Measurements from ENCODE around the gene CASP3. TPM values are rescaled to one million over a fixed set of nuclear protein-coding genes. Genes with fewer than 3 reads are reported as not detected.

CASP3 gene
- total RNA-seq, 1 experiment from 2014 or later, result 11.4 TPM

GRCh38 chr4:184641022-184641421, 8.2 kb downstream of the CASP3 start:
- Histone ChIP-seq H3K27me3 (ENCODE audit: insufficient read depth, low read length) (no peaks in the 10 kb centered on the region), H3K9me3 (ENCODE audit: control insufficient read depth in 1 of 2, insufficient read depth in 1 of 2, low read depth in 1 of 2, low read length in 2 of 2) (no peaks in the 10 kb centered on the region), H3K9ac (ENCODE audit: low read length) (no peak overlapping the region), H3K79me2 (ENCODE audit: insufficient read depth, low read length) (peaks cover 15% of the 10 kb centered on the region; the same call in 1 of the 2 replicates), H3K9me2 (ENCODE audit: insufficient read depth) (no peaks in the 10 kb centered on the region), H3K4me2 (ENCODE audit: low read length) (no peak overlapping the region), H3K36me3 (ENCODE audit: control insufficient read depth in 1 of 2, insufficient read depth in 2 of 2, low read length in 2 of 2) (no peaks in the 10 kb centered on the region; a peak in 1 of 4 replicates), H3K27ac (ENCODE audit: low read depth, low read length) (no peak overlapping the region), H3K4me3 (replicated peaks in 1 of 2; ENCODE audit: low read depth in 1 of 2, low read length in 2 of 2) (no peak overlapping the region), H3K4me1 (ENCODE audit: control insufficient read depth in 1 of 2, insufficient read depth in 2 of 2, low read length in 2 of 2) (no peaks in the 10 kb centered on the region), H4K20me1 (ENCODE audit: insufficient read depth) (no peaks in the 10 kb centered on the region), H2AFZ (ENCODE audit: low read depth, low read length, poor library complexity, severe bottlenecking) (no peak overlapping the region)
- ATAC-seq (no peak), DNase-seq (ENCODE audit: low read depth, low spot score) (no peak)
- no peak for TF ChIP-seq ZFX (IDR thresholded peaks at IDR 0.05)
- no peak for TF ChIP-seq CTCF (IDR thresholded peaks at IDR 0.05 in 2 of 3, conservative IDR thresholded peaks at IDR 0.05 in 1 of 3; ENCODE audit: borderline replicate concordance in 1 of 3, insufficient read depth in 1 of 3, low read depth in 2 of 3, low read length in 2 of 3)
- TF ChIP-seq MAX (IDR thresholded peaks at IDR 0.05), result no peak
- no peak for TF ChIP-seq JUND (IDR thresholded peaks at IDR 0.05)
- no peak for TF ChIP-seq CBX3 (IDR thresholded peaks at IDR 0.05; ENCODE audit: low read depth)
- no peak for TF ChIP-seq TCF7L2 (IDR thresholded peaks at IDR 0.05; ENCODE audit: borderline replicate concordance, extremely low read depth, insufficient read depth, insufficient read length)
- TF ChIP-seq RAD21 (IDR thresholded peaks at IDR 0.05; ENCODE audit: low read depth), result no peak
- no TSS peak for BruUV-seq (replicated peaks)
- RAD21 ChIA-PET (ENCODE audit: low non-redundant PET in 1 of 2, low total read pairs in 2 of 2, uncharacterized antibody in 2 of 2, unreplicated experiment in 2 of 2), result no interaction called here
- POLR2A ChIA-PET, result interaction anchor here (1.3 kb wide), 1 partner anchor 8 kb away, joined by 5 read pairs; the partner anchor contains the start of genes CASP3 and PRIMPOL
- CTCF ChIA-PET, result no interaction called here
- intact Hi-C loops (cut with micrococcal nuclease), result no loop called here

GRCh38 chr4:184636897-184637296, 12.3 kb downstream of the CASP3 start:
- ChIA-PET CTCF (no interaction called here), POLR2A (no interaction called here), RAD21 (ENCODE audit: low non-redundant PET in 1 of 2, low total read pairs in 2 of 2, uncharacterized antibody in 2 of 2, unreplicated experiment in 2 of 2) (no interaction called here)
- no peak for DNase-seq (ENCODE audit: low read depth, low spot score)
- ATAC-seq, result no peak
- H2AFZ ChIP-seq (ENCODE audit: low read depth, low read length, poor library complexity, severe bottlenecking), result no peak overlapping the region
- BruUV-seq (replicated peaks), result no TSS peak
- no peak for TF ChIP-seq ATF3 (IDR thresholded peaks at IDR 0.05)
- no peak for TF ChIP-seq ZNF274 (IDR thresholded peaks at IDR 0.05; ENCODE audit: low read depth, low read length)
- no peak for TF ChIP-seq JUND (IDR thresholded peaks at IDR 0.05)
- TF ChIP-seq CTCF (IDR thresholded peaks at IDR 0.05 in 2 of 3, conservative IDR thresholded peaks at IDR 0.05 in 1 of 3; ENCODE audit: borderline replicate concordance in 1 of 3, insufficient read depth in 1 of 3, low read depth in 2 of 3, low read length in 2 of 3), result no peak
- TF ChIP-seq FOSL1 (IDR thresholded peaks at IDR 0.05; ENCODE audit: low read depth), result no peak
- TF ChIP-seq ZFX (IDR thresholded peaks at IDR 0.05), result no peak
- TF ChIP-seq REST (IDR thresholded peaks at IDR 0.05; ENCODE audit: low read depth), result no peak
- H3K9me3 ChIP-seq (ENCODE audit: control insufficient read depth in 1 of 2, insufficient read depth in 1 of 2, low read depth in 1 of 2, low read length in 2 of 2), result no peaks in the 10 kb centered on the region
- no peaks in the 10 kb centered on the region for H3K9me2 ChIP-seq (ENCODE audit: insufficient read depth)
- no peak overlapping the region for H3K9ac ChIP-seq (ENCODE audit: low read length)
- no peaks in the 10 kb centered on the region for H4K20me1 ChIP-seq (ENCODE audit: insufficient read depth)
- no peak overlapping the region for H3K4me2 ChIP-seq (ENCODE audit: low read length)
- H3K4me1 ChIP-seq (ENCODE audit: control insufficient read depth in 1 of 2, insufficient read depth in 2 of 2, low read length in 2 of 2), result no peaks in the 10 kb centered on the region
- intact Hi-C loops (cut with micrococcal nuclease), result no loop called here
- H3K4me3 ChIP-seq (replicated peaks in 1 of 2; ENCODE audit: low read depth in 1 of 2, low read length in 2 of 2), result no peak overlapping the region
- no peak overlapping the region for H3K27ac ChIP-seq (ENCODE audit: low read depth, low read length)
- no peaks in the 10 kb centered on the region for H3K27me3 ChIP-seq (ENCODE audit: insufficient read depth, low read length)
- H3K36me3 ChIP-seq (ENCODE audit: control insufficient read depth in 1 of 2, insufficient read depth in 2 of 2, low read length in 2 of 2), result no peaks in the 10 kb centered on the region; a peak in 1 of 4 replicates
- H3K79me2 ChIP-seq (ENCODE audit: insufficient read depth, low read length), result peaks cover 4% of the 10 kb centered on the region; the same call in 1 of the 2 replicates

Data from HCT116 (cell line).